HG02759 (cell line): Measurements from ENCODE around the gene FRMPD1.
"Not testable (repeated sequence)": the region's sequence is repeated elsewhere in the genome, so short reads cannot be mapped to it uniquely, and the experiment has no call there.

ENCODE experiments used
- ATAC-seq: cut with Tn5 transposase; IDR thresholded peaks from one replicate; pipeline ENCODE4 v1.9.1; 2021; ENCODE audit warnings: mild to moderate bottlenecking, moderate library complexity; ENCODE audit not compliant: unreplicated experiment

Gene FRMPD1

GRCh38 chr9:37650873-37651768 is at the start of gene FRMPD1:
TSS of gene FRMPD1 (plus strand) at chr9:37650954. CDS start at chr9:37692642, 41,688 bp downstream.
- peak; percentile 92 for ATAC-seq

DNA sequence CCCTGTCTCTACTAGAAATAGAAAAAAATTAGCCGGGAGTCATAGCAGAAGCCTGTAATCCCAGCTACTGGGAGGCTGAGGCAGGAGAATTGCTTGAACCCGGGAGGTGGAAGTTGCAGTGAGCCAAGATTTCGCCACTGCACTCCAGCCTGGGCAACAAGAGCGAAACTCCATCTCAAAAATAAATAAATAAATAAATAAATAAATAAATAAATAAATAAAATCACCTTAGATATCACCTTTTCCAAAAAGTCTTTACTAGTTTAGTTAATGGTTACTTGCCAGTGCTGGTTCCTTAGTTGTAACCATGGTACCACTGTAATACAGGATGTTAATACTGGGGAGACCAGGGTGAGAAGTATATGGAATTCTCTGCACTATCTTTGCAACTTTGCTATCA is 48.7 kb upstream of the FRMPD1 start:
- ATAC-seq: not testable (repeated sequence)

DNA sequence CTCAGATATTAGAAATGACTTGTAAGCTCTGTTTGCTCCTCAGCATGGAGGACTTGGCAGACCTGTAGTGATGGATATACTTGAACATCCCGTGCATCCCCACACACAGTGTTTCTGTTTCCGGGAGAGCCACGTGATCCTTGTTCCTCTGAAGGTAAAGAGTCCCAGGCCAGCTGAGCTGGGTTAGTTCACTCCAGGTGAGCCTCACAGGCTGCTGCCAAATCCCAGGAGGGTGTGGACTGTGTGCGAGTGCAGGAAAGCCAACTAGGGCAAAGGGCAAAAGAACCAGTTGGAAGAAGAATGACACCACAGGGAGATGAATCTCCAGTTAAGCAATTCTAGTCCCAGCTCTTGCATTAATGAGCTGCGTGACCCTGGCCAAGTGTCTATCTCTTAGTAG is 47.9 kb upstream of the FRMPD1 start:
- no peak for ATAC-seq

- no peak for ATAC-seq
These were observed 46.5 kb upstream of the FRMPD1 start for GRCh38 chr9:37604296-37604695.

DNA sequence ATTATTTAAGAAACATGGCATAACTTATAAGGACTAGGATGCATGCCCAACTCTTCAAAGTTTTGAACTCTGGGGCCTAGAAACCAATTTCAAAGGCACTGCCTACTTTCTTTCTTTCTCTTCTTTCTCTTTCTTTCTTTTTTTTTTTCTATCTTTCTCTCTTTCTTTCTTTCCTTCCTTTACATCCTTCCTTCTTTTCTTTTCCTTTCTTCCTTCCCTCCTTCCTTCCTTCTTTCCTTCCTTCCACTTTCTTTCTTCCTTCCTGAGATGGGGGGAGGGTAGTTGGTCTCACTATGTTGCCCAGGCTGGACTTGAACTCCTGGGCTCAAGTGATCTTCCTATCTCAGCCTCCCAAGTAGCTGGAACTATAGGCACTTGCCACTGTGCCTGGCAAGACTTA is 42.5 kb upstream of the FRMPD1 start:
- no peak for ATAC-seq

GRCh38 chr9:37609735-37610397 is 40.9 kb upstream of the FRMPD1 start:
- ATAC-seq: no peak

- no peak for ATAC-seq
These were observed 39.7 kb upstream of the FRMPD1 start for GRCh38 chr9:37611014-37611413.

GRCh38 chr9:37611961-37612360 is 38.8 kb upstream of the FRMPD1 start:
- no peak for ATAC-seq

- no peak for ATAC-seq
These were observed 33.6 kb upstream of the FRMPD1 start for GRCh38 chr9:37617161-37617560.

DNA sequence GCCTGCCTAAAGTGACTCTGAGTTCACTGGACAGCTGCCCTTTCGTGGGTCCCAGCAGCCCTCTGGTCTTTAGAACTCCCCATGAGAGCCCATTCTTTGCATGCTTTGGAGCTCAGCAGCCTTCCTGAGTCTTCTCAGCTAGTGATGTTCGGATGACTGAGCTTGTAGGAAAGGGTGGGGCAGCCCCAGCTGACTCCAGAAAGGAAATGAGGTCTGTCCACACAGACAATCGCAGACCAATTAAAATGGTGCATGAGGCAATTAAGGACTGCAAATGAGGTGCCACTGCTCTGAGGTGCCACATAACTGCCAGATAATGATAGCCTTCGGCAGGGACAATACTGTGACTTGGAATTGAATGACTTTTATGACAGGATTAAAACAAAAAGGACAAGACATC is 32.9 kb upstream of the FRMPD1 start:
- no peak for ATAC-seq

- no peak for ATAC-seq
These were observed 31.9 kb upstream of the FRMPD1 start for GRCh38 chr9:37618817-37619216.

DNA sequence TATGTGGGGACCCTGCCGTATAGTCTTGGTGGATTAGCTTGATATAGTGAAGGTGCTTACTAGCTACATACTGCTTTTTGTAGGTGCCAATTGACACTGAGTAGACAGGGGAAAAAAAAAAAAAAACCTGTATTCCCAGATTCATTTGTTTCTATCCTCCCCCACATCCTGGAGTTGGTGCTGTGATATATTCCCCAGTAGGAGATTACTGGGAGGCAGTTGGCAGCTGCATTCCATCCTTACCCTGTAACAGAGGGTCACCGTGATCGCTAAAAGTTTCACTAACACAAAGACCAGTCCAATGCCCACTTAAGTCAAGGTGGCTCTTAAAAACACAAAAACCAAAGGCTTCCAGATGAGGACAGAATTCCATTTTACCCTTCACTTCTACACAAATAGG is 30.9 kb upstream of the FRMPD1 start:
- no peak for ATAC-seq

DNA sequence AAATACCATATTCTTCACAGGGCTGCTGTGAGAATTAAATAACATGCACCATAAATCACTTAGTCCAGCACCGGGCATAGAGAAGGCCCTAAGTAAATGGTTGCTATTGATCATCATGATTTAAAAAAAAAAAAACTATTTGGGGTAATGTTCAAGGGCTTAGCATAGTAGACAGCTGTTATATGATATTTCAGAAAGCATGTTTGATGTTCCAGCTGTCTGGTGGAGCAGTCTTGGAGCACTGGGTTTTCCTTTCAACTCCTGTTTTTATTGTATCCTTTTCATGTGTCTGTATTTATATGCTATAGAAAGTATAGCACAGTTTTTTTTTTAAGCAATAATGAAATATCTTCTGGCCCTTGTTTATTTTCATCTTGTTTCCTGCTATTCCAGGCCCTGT is 30.4 kb upstream of the FRMPD1 start:
- no peak for ATAC-seq

GRCh38 chr9:37621273-37622121 is 29.3 kb upstream of the FRMPD1 start:
- no peak for ATAC-seq

DNA sequence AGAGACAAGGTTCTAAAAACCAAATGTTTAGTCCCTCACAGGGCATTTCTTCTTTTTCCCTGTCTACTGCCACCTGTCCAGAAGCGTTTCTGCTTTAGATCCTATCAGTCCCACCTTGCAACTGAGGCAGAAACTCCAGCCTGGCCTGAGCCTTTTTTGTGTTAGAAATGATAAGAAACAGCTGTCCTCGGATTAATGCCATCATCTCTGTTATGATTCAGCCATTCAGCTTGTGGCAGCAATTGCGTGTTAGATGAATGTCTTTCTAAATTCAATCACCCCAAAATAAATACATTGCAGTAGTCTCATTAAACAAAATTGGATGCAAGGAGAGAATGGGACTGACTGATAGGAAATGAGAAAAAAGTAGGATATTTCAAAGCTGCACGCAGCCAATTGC is 28.3 kb upstream of the FRMPD1 start:
- ATAC-seq: no peak

DNA sequence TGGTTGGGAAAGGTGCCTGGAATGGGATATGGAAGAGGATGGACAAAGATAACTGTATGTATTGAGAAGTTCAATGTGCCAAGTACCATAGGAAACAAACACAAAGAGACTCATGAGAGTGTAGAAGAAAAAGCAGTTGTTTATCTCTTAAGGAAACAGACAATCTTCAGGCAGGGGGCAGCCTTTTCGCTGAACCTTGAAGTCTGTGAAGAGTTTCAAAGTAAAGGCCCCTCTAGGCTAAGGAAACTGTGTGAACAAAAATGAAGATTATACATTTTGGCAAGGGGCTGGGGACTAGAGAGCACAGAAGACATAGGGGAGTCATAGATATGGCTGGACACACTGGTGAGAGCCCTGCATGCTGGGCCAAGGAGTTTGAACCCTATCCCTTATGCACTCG is 27.5 kb upstream of the FRMPD1 start:
- no peak for ATAC-seq

- no peak for ATAC-seq
These were observed 26.7 kb upstream of the FRMPD1 start for GRCh38 chr9:37624073-37624472.

- ATAC-seq: no peak
These were observed 25.6 kb upstream of the FRMPD1 start for GRCh38 chr9:37625036-37625757.

DNA sequence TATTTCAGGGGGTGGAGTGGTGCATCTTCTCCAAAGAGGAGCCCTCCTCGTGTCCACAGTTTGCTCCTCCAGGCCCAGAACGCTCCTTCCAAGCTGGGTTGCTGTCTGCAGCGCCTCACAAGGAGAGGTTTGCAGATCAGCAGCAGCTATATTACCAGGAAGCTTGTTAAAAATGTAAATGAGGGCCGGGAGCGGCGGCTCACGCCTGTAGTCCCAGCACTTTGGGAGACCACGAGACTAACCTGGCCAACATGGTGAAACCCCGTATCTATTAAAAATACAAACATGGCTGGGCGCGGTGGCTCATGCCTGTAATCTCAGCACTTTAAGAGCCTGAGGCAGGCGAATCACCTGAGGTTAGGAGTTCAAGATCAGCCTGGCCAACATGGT is 25.0 kb upstream of the FRMPD1 start:
- no peak for ATAC-seq

GRCh38 chr9:37626708-37627292 is 24.0 kb upstream of the FRMPD1 start:
- ATAC-seq: no peak
